Stimulated activated CD4-positive, alpha-beta T cell treated with anti-CD3 and anti-CD28 coated beads, Interleukin-1b, Interleukin-23, amount 100 ng/mL, for 48 hours (primary cell): ENCODE measurements around the gene ATXN7L1.
"Not testable (repeated sequence)": the region's sequence is repeated elsewhere in the genome, so short reads cannot be mapped to it uniquely, and the experiment has no call there.

Experiments used
- DNase-seq: peaks from one replicate; pipeline ENCODE4 v3.0.0-alpha.2; 2020

The ATXN7L1 gene

GRCh38 chr7:105887569-105888189 lies 11.3 kb upstream of the ATXN7L1 start:
- DNase-seq, result no peak

DNA sequence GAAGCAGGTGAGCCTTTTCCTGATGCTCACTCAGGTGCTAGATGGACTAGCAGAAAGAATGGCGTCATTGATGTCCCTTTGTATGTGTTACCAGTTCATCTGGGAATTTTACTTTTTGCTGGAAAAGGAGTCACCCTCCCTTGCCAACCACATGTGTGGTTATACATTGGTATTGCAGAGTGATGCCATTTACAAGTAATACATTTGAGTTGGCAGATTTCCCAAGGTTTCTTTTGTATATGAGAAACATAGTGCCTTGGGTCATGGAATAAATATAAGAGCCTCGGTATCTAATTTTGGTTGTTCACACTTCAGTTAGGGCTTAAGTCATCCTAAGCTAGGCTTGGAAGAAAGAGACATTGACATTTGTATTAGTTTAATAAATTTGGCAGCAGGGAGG lies 10.4 kb upstream of the ATXN7L1 start:
- no peak for DNase-seq

GRCh38 chr7:105885387-105886111 lies 9.2 kb upstream of the ATXN7L1 start:
- DNase-seq, result no peak

- DNase-seq, result not testable (repeated sequence)
Measured at GRCh38 chr7:105883179-105883578, 6.8 kb upstream of the ATXN7L1 start.

- no peak for DNase-seq
Measured at GRCh38 chr7:105881439-105881838, 5.0 kb upstream of the ATXN7L1 start.

DNA sequence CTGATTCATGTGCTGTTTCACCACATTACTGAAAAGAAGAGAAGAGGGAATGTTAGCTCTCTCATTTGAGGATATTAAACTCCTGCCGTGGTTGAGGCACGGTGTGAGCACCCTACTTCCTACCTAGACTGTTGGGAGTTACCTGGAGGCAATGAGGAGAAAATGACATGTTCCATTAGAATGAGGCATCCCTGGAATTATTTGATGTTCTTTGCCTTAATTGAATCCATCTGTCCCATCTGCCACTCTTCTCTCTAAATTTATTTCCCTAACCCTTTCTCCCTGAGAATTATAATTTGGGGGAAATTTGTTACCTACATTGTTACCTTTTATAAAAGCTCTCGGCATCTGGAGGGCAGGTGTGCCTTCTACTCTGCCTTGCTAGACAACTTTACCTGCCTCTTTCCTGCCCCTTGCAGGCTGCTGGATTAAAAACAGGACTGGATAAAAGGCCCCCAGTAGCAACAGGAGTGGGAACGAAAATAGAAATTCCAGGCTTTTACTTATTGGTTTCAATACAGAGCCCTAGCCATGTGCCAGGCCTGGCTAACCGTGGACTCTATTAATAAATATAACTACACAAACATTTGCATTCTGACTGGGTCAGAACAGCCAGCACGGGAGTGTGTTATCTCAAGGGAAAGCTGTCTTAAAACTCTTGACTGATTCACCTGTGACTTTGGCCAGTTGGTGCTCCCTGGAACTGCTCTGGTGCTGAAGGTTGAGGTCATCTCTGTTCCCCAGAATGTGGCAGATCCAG lies 4.4 kb upstream of the ATXN7L1 start:
- no peak for DNase-seq

- no peak for DNase-seq
Measured at GRCh38 chr7:105879782-105880181, 3.4 kb upstream of the ATXN7L1 start.

DNA sequence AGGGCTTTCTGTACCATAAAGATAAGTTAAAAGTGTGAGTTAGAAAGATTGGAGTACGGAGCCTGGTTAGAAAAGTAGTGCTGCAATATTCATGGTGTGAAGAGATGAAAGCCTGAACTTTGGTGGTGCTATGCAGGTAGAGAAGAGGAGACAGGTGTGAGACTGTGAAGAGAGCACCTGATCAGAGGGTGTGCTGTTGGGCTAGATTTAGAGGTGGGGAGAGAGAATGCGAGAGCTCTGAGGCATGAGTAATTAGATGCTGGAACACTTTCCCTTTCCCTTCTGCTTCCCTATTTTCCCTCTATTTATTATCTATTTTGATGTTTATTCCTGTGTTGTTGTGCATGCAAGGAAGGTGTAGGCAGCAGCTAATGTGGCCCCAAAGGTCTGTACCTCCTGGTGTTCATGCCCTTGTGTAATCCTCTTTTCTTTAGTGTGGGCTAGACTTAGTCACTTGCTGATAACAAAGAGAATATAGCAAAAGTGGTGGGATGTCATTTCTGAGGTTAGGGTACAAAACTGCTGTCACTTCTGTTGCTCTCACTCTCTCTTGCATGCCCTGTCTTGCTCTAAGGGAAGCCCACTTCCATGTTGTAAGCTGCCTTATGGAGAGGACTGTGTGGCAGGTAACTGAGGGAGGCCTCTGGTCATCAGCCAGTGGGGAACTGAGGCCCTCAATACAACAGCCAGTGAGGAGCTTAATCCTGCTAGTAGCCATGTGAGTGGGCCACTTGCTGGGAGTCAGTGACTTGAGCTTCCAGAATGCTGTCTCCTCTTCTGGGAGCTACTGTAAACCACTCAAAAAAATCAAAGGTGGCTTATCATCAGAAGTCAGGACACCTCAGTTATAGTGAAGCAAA lies 2.6 kb upstream of the ATXN7L1 start:
- no peak for DNase-seq

DNA sequence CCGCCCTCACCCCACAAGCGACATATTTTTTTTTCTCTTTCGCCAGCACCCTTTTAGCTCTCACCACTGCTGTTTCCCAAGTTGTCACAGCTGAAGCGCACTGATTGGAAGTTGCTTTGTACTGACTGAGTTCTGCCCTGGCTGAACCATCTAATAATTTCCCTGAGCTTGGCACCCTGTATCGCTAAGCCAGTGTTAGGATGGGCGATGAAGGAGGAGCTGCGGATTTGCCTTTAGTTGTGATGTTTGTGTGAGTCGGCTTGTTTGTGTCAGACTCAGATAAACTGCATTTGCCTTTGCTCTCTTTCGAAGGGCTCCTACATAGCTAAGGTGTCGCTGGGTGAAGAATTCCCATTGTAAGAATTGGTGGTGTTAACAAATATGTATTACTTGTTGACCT lies 1.3 kb upstream of the ATXN7L1 start:
- DNase-seq, result no peak

- no peak for DNase-seq
Measured at GRCh38 chr7:105876964-105877601, 684 bp upstream of the ATXN7L1 start.

GRCh38 chr7:105875505-105875904 lies 894 bp downstream of the ATXN7L1 start:
- DNase-seq, result no peak

DNA sequence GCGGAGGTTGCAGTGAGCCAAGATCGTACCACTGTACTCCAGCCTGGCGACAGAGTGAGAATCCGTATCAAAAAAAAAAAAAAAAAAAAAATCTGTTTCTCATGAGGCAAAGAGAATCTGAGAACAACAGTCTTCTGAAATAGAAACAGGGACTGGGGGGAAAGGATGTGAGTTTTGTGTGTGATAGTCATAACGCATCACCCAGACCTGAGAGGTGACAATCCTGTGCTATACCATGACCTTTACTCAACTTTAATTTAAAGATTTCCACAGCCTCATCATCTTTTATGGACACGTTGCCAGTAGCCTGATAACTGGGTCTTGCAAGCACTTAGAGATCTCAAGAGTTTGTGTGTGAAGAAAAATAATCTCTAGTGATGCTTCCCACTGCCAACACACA lies 2.3 kb downstream of the ATXN7L1 start:
- DNase-seq, result no peak

- DNase-seq, result no peak
Measured at GRCh38 chr7:105872491-105872890, 3.9 kb downstream of the ATXN7L1 start.

GRCh38 chr7:105871142-105871541 lies 5.3 kb downstream of the ATXN7L1 start:
- DNase-seq, result no peak

GRCh38 chr7:105866102-105866801 lies 10.1 kb downstream of the ATXN7L1 start:
- DNase-seq, result no peak

- DNase-seq, result no peak
Measured at GRCh38 chr7:105863876-105864275, 12.5 kb downstream of the ATXN7L1 start.

DNA sequence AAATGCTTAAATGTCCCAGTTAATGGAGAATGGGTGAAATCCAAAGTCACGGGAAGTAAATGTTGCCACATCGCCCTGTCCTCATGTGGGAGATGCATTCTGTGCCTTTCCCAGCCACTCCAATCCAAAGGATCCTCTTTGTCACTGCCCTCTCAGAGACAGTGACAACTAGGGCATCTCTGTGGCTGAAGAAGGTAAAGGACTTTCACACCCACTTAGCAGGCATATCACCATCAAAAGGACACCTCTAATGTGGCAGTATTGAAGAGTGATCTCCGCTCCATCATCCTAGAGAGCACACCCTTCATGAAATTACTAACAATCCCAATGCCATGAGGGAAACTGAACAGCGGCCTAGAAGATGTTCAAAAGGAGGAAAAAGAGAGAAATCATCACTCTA lies 13.6 kb downstream of the ATXN7L1 start:
- no peak for DNase-seq

GRCh38 chr7:105862276-105862675 lies 14.1 kb downstream of the ATXN7L1 start:
- no peak for DNase-seq

DNA sequence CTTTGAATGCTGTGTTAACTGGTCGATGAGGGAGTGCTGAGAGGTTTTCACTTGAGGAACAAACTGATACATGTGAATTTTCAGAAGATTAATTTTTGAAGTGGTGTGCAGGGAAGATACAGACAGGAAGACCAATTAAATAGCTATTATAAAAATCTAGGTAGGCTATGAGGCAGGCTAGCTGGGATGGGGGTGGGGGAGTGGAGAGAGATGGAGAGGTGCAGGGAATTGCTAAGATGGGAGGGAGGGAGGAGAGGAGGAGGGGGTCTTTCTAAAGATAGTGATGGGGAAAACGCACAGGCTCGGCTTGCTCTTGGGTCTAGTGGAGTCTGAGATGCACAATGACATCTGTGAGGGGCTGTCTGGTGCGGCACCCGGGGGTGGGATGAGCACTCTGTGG lies 15.2 kb downstream of the ATXN7L1 start:
- DNase-seq, result no peak

DNA sequence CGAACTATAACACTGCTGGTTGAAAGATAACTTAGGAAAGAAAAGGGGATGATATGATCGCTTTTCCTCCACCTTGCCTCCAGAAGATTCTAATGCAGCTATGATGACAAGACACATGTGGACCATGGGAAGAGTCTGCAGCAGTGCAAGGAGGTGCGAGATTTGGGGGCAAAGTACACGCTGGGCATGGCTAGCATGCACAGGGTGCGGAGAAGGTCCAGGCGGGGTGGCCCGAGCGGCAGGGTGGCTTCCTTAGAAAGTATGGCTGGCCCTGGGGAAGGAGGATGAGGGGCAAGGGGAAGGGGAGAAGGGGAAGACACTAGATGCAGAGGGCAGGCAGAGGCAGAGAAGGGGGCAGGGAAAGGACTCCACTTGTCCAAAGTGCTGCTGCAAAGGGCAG lies 15.6 kb downstream of the ATXN7L1 start:
- DNase-seq, result no peak

DNA sequence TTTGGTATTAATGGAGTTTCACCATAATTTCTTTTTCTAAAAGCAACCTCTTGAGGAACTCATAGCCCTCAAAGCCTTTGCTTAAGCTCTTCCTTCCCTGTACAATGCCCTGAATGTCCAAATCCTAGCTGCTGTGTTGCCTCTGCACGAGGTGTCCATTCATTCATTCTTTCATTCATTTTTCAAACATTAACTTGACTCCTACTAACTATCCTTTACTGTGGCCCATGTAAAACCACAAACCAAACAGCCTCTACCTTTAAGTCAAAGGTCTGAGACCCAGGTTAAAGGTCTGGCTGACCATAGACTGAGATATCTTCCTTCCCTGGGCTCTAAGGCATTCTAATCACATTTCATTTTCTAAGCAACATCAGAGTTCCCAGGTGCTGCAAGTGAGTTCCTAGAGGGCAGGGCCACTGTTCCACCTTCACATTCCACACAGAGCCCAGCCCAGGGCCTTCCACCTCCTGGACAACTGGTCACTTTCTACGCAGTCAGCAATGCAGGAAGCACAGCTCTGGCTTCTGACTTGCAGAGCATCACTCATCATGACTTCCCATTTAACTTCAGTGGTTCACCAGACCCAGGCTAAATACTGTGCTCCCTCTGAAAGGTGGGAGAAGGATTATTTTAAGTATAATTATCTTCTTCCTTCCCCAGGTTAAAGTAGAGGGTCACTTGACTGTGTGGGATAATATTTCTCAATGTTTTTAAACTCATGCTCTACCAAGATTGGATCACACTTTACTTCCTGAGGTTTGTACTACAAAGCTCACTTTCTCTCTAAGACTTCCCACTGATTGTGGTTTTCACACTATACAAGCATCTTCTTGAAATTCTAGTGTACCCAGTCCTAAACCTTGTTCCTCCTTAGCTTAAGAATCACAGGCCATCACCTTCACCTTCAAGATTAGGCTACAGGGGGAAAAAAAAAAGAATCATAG lies 19.1 kb downstream of the ATXN7L1 start:
- DNase-seq, result no peak
